GM19025 (cell line): ENCODE data around the gene SLC5A4.
"Not testable (repeated sequence)": the region's sequence is repeated elsewhere in the genome, so short reads cannot be mapped to it uniquely, and the experiment has no call there.

Experiments used
- ATAC-seq: cut with Tn5 transposase; IDR thresholded peaks from one replicate; pipeline ENCODE4 v1.9.1; 2021; ENCODE audit warnings: mild to moderate bottlenecking, low read depth, moderate library complexity; ENCODE audit not compliant: unreplicated experiment

The SLC5A4 gene

GRCh38 chr22:32202539-32203180 lies 52.5 kb downstream of the SLC5A4 start:
- no peak for ATAC-seq

- no peak for ATAC-seq
Observed at GRCh38 chr22:32202161-32202538, 53.0 kb downstream of the SLC5A4 start.

- no peak for ATAC-seq
Observed at GRCh38 chr22:32200752-32201151, 54.4 kb downstream of the SLC5A4 start.

GRCh38 chr22:32199961-32200360 lies 55.2 kb downstream of the SLC5A4 start:
- no peak for ATAC-seq

GRCh38 chr22:32199341-32199740 lies 55.8 kb downstream of the SLC5A4 start:
- no peak for ATAC-seq

DNA sequence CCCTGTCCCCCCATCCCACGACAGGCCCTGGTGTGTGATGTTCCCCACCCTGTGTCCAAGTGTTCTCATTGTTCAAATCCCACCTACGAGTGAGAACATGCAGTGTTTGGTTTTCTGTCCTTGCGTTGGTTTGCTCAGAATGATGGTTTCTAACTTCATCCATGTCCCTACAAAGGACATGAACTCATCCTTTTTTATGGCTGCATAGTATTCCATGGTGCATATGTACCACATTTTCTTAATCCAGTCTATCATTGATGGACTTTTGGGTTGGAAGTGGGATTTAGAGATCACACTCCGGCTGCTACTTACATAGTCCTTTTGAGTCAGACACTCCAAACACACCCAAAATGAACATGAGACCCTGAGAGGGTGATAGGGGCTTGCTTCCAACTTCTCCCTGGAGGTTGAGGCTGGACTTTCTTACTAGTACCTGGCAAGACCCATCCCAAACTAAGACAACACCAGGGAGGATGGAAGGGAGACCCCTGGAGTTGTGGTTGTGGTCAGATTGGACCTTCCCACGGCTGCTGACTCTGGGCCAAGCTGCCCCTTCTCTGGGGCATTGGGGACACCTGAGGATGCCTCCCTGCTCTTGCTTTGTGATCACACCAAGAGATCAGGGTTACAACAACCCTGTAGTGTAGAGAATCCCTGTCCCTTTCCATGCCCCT lies 57.5 kb downstream of the SLC5A4 start:
- ATAC-seq, result not testable (repeated sequence)

DNA sequence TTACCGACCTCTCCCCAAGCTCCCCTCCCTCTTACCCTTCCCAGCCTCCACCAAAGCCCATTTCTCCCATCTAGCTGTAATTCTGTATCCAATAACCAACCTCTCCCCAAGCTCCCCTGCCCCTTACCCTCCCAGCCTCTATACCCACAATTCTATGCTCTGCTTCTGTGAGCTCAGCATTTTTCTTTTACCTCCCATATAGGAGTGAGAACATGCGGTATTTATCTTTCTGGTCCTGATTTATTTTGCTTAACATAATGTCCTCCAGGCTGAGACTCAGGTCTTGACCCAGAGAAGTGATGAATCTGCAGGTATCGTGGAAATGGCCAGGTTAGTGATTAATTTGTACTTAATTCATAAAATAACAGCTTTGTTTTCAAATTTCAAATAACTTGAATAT lies 59.2 kb downstream of the SLC5A4 start:
- not testable (repeated sequence) for ATAC-seq

DNA sequence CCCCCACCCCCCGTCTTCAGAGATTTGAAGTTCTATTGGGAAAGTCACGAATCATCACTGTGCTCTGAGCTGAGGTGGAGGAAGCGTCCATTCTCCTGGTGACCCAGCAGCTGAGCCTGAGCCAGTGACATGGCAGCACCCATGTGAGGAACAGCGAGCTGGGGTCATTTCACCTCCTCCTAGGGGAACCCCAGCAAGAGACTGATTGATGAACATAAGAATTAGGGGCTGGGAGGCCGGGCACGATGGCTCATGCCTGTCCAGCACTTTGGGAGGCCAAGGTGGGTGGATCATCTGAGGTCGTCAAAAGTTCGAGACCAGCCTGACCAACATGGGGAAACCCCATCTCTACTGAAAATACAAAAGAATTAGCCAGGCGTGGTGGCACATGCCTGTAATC lies 61.8 kb downstream of the SLC5A4 start:
- not testable (repeated sequence) for ATAC-seq

DNA sequence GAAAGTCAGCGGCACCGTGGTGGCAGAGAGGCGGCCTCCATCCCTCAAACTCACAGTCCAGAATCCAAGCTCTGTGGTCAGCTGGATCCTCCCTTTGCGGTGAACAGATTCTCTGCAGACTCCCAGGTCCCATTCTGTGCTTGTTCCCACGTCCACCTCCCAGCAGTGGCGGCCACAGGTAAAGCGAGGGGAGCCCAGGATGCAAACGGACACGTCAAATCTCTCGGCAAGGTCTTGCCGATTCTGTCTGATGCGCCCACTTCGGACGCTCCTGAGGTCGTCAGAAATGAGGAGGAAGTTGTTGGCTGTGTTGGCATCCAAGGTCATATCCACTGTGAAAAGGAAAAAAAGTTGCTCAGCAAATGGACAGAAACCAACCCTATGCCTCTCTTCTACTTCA lies 64.1 kb downstream of the SLC5A4 start:
- not testable (repeated sequence) for ATAC-seq

DNA sequence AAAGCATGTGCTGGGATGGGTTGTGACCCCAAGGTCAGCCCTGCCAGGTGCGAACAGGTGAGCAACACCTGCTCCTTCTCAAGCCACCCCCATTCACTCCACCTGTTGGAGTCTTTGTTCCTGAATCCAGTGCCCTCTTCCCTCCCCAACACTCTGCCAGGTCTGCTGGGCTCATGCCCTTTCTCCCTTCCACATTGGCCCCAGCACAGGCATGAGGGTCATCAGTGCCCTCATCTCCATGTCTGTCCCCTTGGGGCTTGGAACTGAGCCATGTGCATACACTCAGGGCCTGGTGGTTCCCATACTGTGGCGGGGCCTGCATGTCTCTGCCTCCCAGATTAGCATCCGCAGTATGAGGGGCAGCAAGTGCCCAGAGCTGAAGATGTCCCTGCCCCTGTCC lies 69.3 kb downstream of the SLC5A4 start:
- ATAC-seq, result no peak

DNA sequence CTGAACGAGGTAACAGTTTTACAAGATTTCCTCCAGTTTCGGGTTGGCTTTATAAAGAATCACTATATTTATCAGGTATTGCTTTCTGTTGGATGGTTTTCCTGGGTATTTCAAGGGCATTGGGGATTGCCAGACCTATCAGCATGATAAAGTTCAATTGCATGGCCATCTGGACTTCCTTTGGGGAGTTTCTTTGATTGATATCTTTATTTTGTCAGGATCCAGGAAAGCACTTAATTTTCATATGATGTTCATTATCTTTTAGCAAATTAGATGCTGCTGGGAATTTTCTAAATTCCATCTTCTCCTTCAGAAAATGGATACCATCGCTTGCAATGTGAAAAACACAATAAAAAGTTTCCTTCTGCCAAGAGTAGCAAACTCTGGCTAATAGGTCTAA lies 71.5 kb downstream of the SLC5A4 start:
- ATAC-seq, result no peak

DNA sequence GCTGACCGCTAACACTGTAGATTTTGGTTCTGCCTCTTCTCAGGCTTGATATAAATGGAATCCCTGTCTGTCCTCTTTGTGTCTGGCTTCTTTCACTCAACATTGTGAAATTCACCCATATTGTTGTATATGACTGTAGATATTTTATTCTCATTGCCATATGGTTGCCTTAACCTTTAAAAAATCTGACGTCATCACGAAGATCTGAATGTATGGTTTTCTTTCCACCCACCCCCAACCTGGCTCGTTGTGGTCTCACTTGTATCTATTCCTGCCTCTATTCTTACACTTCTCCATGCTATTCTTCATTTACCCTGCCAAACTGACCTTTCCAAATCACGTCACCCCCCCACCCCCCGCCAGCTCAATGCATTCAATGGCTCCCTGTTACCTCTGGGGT lies 74.1 kb downstream of the SLC5A4 start:
- no peak for ATAC-seq

DNA sequence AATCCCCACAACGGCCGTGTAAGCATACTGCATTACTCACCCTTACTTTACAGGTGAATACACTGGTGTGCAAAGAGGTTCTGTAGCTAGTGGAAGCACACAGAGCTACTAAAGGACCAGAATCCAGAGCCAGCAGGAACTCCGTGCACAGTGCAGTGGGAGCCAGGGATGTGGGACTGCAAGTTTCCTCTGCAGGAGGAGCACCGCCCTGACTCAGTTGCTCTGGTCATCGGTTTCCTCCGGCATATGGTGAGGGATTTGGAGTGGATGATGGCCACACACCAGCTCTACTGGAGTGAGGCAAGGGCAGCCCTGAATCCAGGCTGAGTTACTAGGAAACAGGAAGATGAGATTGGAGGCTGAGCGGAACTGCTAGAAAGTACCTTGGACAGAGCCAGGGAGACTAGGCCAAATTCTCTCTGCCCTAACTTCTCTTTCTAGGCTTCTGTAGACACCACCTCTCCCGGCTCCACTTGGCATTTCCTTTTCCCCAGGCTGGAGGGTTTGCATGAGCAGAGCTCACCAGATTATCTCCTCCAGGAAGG lies 77.9 kb downstream of the SLC5A4 start:
- ATAC-seq, result no peak

GRCh38 chr22:32175683-32176644 lies 79.2 kb downstream of the SLC5A4 start:
- ATAC-seq, result no peak

DNA sequence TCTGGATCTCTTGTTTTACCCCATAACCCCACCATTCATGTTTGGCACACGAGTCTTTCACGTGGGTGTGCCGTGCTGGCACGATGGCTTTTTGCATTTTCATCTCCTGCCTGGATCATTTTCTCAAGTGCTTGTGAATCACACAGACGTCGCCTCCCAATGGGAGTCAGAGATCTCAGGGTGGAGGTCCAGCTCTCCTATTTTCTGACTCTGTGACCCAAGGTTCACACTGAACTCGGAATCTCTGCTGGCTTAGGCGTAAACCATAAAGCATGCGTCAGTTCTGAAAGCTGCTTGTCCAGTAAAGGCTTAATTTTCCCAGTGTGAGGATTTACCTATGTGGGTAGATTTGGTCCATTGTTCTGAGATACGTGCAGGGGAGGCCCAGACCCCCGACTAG lies 80.0 kb downstream of the SLC5A4 start:
- no peak for ATAC-seq
